ENCODE results near the gene SRCIN1. TPM values are rescaled to one million over a fixed set of nuclear protein-coding genes. Genes with fewer than 3 reads are reported as not detected.
A peak's percentile ranks its signal among the peaks of the same experiment; 100 is the strongest.
"Not testable (repeated sequence)": the region's sequence is repeated elsewhere in the genome, so short reads cannot be mapped to it uniquely, and the experiment has no call there.

Gene SRCIN1, protein sequence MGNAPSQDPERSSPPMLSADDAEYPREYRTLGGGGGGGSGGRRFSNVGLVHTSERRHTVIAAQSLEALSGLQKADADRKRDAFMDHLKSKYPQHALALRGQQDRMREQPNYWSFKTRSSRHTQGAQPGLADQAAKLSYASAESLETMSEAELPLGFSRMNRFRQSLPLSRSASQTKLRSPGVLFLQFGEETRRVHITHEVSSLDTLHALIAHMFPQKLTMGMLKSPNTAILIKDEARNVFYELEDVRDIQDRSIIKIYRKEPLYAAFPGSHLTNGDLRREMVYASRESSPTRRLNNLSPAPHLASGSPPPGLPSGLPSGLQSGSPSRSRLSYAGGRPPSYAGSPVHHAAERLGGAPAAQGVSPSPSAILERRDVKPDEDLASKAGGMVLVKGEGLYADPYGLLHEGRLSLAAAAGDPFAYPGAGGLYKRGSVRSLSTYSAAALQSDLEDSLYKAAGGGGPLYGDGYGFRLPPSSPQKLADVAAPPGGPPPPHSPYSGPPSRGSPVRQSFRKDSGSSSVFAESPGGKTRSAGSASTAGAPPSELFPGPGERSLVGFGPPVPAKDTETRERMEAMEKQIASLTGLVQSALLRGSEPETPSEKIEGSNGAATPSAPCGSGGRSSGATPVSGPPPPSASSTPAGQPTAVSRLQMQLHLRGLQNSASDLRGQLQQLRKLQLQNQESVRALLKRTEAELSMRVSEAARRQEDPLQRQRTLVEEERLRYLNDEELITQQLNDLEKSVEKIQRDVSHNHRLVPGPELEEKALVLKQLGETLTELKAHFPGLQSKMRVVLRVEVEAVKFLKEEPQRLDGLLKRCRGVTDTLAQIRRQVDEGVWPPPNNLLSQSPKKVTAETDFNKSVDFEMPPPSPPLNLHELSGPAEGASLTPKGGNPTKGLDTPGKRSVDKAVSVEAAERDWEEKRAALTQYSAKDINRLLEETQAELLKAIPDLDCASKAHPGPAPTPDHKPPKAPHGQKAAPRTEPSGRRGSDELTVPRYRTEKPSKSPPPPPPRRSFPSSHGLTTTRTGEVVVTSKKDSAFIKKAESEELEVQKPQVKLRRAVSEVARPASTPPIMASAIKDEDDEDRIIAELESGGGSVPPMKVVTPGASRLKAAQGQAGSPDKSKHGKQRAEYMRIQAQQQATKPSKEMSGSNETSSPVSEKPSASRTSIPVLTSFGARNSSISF
- total RNA-seq = under 1 TPM; 0.72 to 0.73 TPM

GRCh38 chr17:38605841-38606645, at the start of gene SRCIN1:
TSS of gene SRCIN1 (minus strand) at chr17:38605952. CDS start at chr17:38605705, 247 bp downstream.
- ATAC-seq (peak; percentile 42), DNase-seq (peak; percentile 79)
- Mint-ChIP-seq H3K4me3 (peak within 1 kb of the TSS; percentile 66), H3K27me3 (peaks cover 57% of the 10 kb centered on the region), H3K36me3 (ENCODE audit: low read depth) (no peaks in the 10 kb centered on the region), H3K9me3 (ENCODE audit: low read depth) (no peaks in the 10 kb centered on the region), H3K27ac (no peak within 1 kb of the TSS), H3K4me1 (peaks cover 16% of the 10 kb centered on the region)
- CTCF ChIA-PET = interaction anchor here (0.6 to 2.8 kb wide), 5 partner anchors 19 to 199 kb away, joined by 3 to 8 read pairs (median 4); no protein-coding TSS in a partner anchor
- POLR2A ChIA-PET = no interaction called here
- intact Hi-C loops (cut with DNase I, micrococcal nuclease) = loop anchor here (1.0 to 10.0 kb wide), 10 partner anchors 47 to 254 kb away; partner anchors contain the start of genes CISD3 (in 2 of the 2), EPOP (in 1 of the 2), PSMB3 (in 1 of the 2) and SOCS7 (in 1 of the 2)

- peaks cover 13% of the 10 kb centered on the region for H3K4me1 Mint-ChIP-seq
- no peak overlapping the region for H3K4me3 Mint-ChIP-seq
- ChIA-PET POLR2A (interaction anchor here (0.5 kb wide), 1 partner anchor 90 kb away, joined by 5 read pairs; no protein-coding TSS in a partner anchor), CTCF (interaction anchor here (0.7 to 2.9 kb wide), 5 partner anchors 8 to 97 kb away, joined by 3 to 17 read pairs (median 4); no protein-coding TSS in a partner anchor)
- H3K9me3 Mint-ChIP-seq (ENCODE audit: low read depth) = no peaks in the 10 kb centered on the region
- H3K27me3 Mint-ChIP-seq = peaks cover 17% of the 10 kb centered on the region
- H3K36me3 Mint-ChIP-seq (ENCODE audit: low read depth) = no peaks in the 10 kb centered on the region
- intact Hi-C loops (cut with DNase I, micrococcal nuclease) = no loop called here
- H3K27ac Mint-ChIP-seq = no peak overlapping the region
- DNase-seq = no peak
- ATAC-seq = peak; percentile 51
Observed at GRCh38 chr17:38654411-38655398, 49.0 kb upstream of the SRCIN1 start.

- peaks cover 12% of the 10 kb centered on the region for H3K4me1 Mint-ChIP-seq
- POLR2A ChIA-PET = no interaction called here
- ATAC-seq = no peak
- peaks cover 16% of the 10 kb centered on the region for H3K27me3 Mint-ChIP-seq
- no peak for DNase-seq
- no peaks in the 10 kb centered on the region for H3K9me3 Mint-ChIP-seq (ENCODE audit: low read depth)
- H3K36me3 Mint-ChIP-seq (ENCODE audit: low read depth) = no peaks in the 10 kb centered on the region
- H3K27ac Mint-ChIP-seq = no peak overlapping the region
- H3K4me3 Mint-ChIP-seq = no peak overlapping the region
- CTCF ChIA-PET = interaction anchor here (0.9 to 2.9 kb wide), 4 partner anchors 9 to 96 kb away, joined by 3 to 17 read pairs (median 4); no protein-coding TSS in a partner anchor
- intact Hi-C loops (cut with DNase I, micrococcal nuclease) = no loop called here
Observed at GRCh38 chr17:38653679-38654078, 47.9 kb upstream of the SRCIN1 start.

DNA sequence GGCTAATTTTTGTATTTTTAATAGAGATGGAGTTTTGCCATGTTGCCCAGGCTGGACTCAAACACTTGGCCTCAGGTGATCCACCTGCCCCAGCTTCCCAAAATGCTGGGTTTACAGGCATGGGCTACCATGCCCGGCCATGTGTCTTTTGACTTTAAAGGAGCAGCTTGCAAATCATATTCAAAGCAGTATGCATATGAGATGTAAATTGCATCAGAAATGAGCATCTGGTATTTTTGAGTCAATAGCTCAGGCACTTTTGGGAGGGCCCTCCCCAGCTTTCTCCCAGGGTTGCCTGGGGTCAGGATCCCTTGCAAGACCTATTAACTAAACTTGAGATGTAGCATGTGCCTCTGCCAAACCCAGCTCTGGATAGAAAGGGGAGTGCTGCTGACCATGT, 47.5 kb upstream of the SRCIN1 start:
- no peak for DNase-seq
- POLR2A ChIA-PET = no interaction called here
- no peaks in the 10 kb centered on the region for H3K36me3 Mint-ChIP-seq (ENCODE audit: low read depth)
- intact Hi-C loops (cut with DNase I, micrococcal nuclease) = no loop called here
- CTCF ChIA-PET = interaction anchor here (0.8 to 2.9 kb wide), 4 partner anchors 10 to 111 kb away, joined by 3 to 17 read pairs (median 4); no protein-coding TSS in a partner anchor
- no peak overlapping the region for H3K4me3 Mint-ChIP-seq
- no peak for ATAC-seq
- H3K27me3 Mint-ChIP-seq = peaks cover 14% of the 10 kb centered on the region
- H3K27ac Mint-ChIP-seq = no peak overlapping the region
- peaks cover 10% of the 10 kb centered on the region for H3K4me1 Mint-ChIP-seq
- H3K9me3 Mint-ChIP-seq (ENCODE audit: low read depth) = no peaks in the 10 kb centered on the region

DNA sequence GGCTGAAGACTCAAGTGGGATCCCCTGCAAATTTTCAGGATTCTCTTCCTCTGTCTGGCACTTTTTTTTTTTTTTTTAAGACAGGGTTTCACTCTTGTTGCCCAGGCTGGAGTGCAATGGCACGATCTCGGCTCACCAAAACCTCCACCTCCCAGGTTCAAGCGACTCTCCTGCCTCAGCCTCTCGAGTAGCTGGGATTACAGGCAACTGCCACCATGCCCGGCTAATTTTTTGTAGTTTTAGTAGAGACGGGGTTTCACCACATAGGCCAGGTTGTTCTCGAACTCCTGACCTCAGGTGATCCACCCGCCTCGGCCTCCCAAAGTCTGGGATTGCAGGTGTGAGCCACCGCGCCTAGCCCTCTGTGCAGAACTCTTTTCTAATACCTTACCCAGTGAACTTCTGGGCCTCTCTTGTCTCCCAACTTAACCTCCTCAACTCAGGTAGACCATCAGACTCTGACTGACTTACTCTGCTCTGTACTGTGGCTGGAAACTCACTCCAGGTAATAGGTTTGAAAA, 45.0 kb upstream of the SRCIN1 start:
- H3K36me3 Mint-ChIP-seq (ENCODE audit: low read depth); H3K9me3 Mint-ChIP-seq (ENCODE audit: low read depth); intact Hi-C loops (cut with DNase I, micrococcal nuclease); H3K4me3 Mint-ChIP-seq; DNase-seq; POLR2A ChIA-PET; H3K27ac Mint-ChIP-seq; ATAC-seq; H3K4me1 Mint-ChIP-seq: not testable (repeated sequence)
- H3K27me3 Mint-ChIP-seq = peaks cover 12% of the 10 kb centered on the region
- CTCF ChIA-PET = interaction anchor here (0.6 to 1.6 kb wide), 3 partner anchors 11 to 93 kb away, joined by 3 to 4 read pairs (median 3); no protein-coding TSS in a partner anchor

DNA sequence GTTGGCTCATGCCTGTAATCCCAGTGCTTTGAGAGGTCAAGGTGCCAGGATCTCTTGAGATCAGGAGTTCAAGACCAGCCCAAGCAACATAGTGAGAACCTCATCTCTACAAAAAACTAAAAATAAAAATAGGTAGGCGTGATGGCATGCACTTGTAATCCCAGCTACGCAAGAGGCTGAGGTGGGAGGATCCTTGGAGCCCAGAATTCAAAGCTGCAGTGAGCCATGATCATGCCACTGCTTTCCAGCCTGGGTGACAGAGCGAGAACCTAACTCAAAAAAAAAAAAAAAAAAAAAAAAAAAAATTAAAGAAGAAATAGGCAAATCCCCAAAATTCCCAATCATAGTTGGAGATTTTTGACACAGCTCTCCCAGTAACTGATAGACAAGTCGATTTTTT, 32.2 kb upstream of the SRCIN1 start:
- ChIA-PET CTCF (no interaction called here), POLR2A (no interaction called here)
- Mint-ChIP-seq H3K4me3 (no peak overlapping the region), H3K27ac (no peak overlapping the region), H3K4me1 (no peaks in the 10 kb centered on the region), H3K27me3 (peaks cover 15% of the 10 kb centered on the region), H3K36me3 (ENCODE audit: low read depth) (no peaks in the 10 kb centered on the region), H3K9me3 (ENCODE audit: low read depth) (no peaks in the 10 kb centered on the region)
- DNase-seq (no peak), ATAC-seq (no peak)
- intact Hi-C loops (cut with DNase I, micrococcal nuclease) = no loop called here

DNA sequence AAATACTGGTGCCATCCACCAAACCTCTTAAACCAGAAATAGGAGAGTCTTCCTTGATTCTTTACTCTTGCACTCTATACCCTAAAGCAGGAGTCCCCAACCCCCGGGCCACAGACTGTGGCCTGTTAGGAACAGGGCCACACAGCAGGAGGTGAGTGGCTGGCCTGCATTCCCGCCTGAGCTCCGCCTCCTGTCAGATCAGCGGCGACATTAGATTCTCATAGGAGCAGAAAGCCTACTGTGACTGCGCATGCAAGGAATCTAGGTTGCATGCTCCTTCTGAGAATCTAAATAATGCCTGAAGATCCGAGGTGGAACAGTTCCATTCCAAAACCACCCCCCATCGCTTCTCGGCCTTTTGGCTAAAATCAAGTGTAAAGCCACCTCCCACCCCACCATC, 30.3 kb upstream of the SRCIN1 start:
- Mint-ChIP-seq H3K27me3 (peaks cover 15% of the 10 kb centered on the region), H3K36me3 (ENCODE audit: low read depth) (no peaks in the 10 kb centered on the region), H3K27ac (no peak overlapping the region), H3K4me3 (no peak overlapping the region), H3K4me1 (no peaks in the 10 kb centered on the region), H3K9me3 (ENCODE audit: low read depth) (no peaks in the 10 kb centered on the region)
- DNase-seq (no peak), ATAC-seq (no peak)
- POLR2A ChIA-PET = no interaction called here
- CTCF ChIA-PET = interaction anchor here (1.5 kb wide), 1 partner anchor 78 kb away, joined by 5 read pairs; no protein-coding TSS in a partner anchor
- intact Hi-C loops (cut with DNase I, micrococcal nuclease) = no loop called here

GRCh38 chr17:38632334-38632733, 26.6 kb upstream of the SRCIN1 start:
- Mint-ChIP-seq H3K9me3 (ENCODE audit: low read depth) (no peaks in the 10 kb centered on the region), H3K36me3 (ENCODE audit: low read depth) (no peaks in the 10 kb centered on the region), H3K27me3 (peaks cover 13% of the 10 kb centered on the region), H3K4me1 (no peaks in the 10 kb centered on the region), H3K4me3 (no peak overlapping the region), H3K27ac (no peak overlapping the region)
- intact Hi-C loops (cut with DNase I, micrococcal nuclease) = no loop called here
- POLR2A ChIA-PET = no interaction called here
- DNase-seq = no peak
- ATAC-seq = no peak
- CTCF ChIA-PET = no interaction called here

- Mint-ChIP-seq H3K9me3 (ENCODE audit: low read depth) (no peaks in the 10 kb centered on the region), H3K27ac (no peak overlapping the region), H3K27me3 (peaks cover 15% of the 10 kb centered on the region), H3K4me3 (no peak overlapping the region), H3K4me1 (peaks cover 6% of the 10 kb centered on the region), H3K36me3 (ENCODE audit: low read depth) (no peaks in the 10 kb centered on the region)
- ChIA-PET CTCF (interaction anchor here (2.7 kb wide), 1 partner anchor 39 kb away, joined by 6 read pairs; no protein-coding TSS in a partner anchor), POLR2A (no interaction called here)
- ATAC-seq (no peak), DNase-seq (peak; percentile 8)
- intact Hi-C loops (cut with DNase I, micrococcal nuclease) = no loop called here
Observed at GRCh38 chr17:38628441-38628840, 22.7 kb upstream of the SRCIN1 start.
